Activated naive CD8-positive, alpha-beta T cell treated with anti-CD3 and anti-CD28 coated beads for 36 hours (primary cell): Measurements from ENCODE around the gene ROCK1. TPM values are rescaled to one million over a fixed set of nuclear protein-coding genes. Genes with fewer than 3 reads are reported as not detected.
"Not testable (repeated sequence)": the region's sequence is repeated elsewhere in the genome, so short reads cannot be mapped to it uniquely, and the experiment has no call there.

Experiments used
- DNase-seq: peaks from one replicate; pipeline ENCODE4 v3.0.0; 2021
- H3K27ac Mint-ChIP-seq: one replicate; pipeline ENCODE4 v1.8.0; 2022; ENCODE audit warnings: mild to moderate bottlenecking, moderate library complexity, mixed read lengths
- H3K27me3 Mint-ChIP-seq: one replicate; pipeline ENCODE4 v1.8.0; 2022; ENCODE audit warnings: mild to moderate bottlenecking, mixed read lengths
- H3K36me3 Mint-ChIP-seq: one replicate; pipeline ENCODE4 v1.8.0; 2021; ENCODE audit warnings: mild to moderate bottlenecking, mixed read lengths
- H3K4me1 Mint-ChIP-seq: one replicate; pipeline ENCODE4 v1.8.0; 2021; ENCODE audit warnings: mixed read lengths
- H3K4me3 Mint-ChIP-seq: one replicate; pipeline ENCODE4 v1.8.0; 2022; ENCODE audit warnings: mild to moderate bottlenecking, moderate library complexity, mixed read lengths
- H3K9me3 Mint-ChIP-seq: one replicate; pipeline ENCODE4 v1.8.0; 2022; ENCODE audit warnings: mixed read lengths
- total RNA-seq, 2 experiments: library from RNA; stranded (reverse); gene quantifications; one replicate each; pipeline ENCODE4 v1.2.3, GENCODE V29; 2021

Gene ROCK1
- total RNA-seq, 2 experiments from 2014 or later: 47.1 to 48.0 TPM

DNA sequence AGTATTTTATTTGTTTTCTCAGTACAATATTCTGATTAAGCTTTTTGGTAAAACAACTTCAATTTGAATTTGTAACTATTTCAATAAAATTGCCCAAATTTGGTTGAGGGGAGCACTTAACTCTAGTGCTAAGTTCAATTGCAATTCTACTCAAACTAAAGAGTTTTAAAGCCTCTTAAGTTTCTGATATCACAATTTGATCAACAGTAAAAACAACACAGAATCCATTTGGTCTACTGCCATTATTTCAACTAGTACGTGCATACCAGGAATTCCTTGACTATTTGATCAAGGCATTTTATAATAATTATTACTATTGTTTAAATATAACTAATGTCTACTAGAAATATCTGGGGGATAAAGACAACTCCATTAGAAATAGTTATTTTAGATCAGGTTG is 150.9 kb downstream of the ROCK1 start:
- no peak for DNase-seq
- Mint-ChIP-seq H3K9me3 (no peaks in the 10 kb centered on the region), H3K27me3 (no peaks in the 10 kb centered on the region), H3K4me3 (no peak overlapping the region), H3K36me3 (peaks cover 19% of the 10 kb centered on the region), H3K27ac (no peak overlapping the region), H3K4me1 (no peaks in the 10 kb centered on the region)

DNA sequence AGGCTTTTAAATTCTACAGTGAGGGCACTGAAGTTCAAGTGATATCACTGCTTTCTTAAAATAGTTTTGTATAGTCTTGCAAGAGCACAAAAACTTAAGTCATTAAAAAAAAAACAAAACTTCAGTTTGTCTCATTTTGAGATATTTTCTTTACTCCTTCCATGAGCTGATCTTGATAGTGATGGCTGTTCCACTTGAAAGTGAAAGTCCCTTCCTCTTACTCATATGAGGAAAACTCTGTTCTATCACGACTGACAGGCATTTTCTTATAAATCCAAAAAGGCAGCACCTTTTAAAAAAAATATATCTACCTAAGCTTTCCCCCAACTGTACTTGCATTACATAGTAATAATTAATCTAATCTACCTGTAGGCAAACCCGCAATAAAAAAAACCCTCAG is 160.8 kb downstream of the ROCK1 start:
- H3K27me3 Mint-ChIP-seq, DNase-seq, H3K36me3 Mint-ChIP-seq, H3K4me1 Mint-ChIP-seq, H3K9me3 Mint-ChIP-seq, H3K4me3 Mint-ChIP-seq: not testable (repeated sequence)
- peak overlapping the region; percentile 86 for H3K27ac Mint-ChIP-seq

Other genes with a start within 250 kb of the ROCK1 start
- not detected for gene GREB1L, start 130.4 kb upstream of the ROCK1 start, total RNA-seq